Psoas muscle (tissue), 8 donors: ENCODE measurements around the gene EEF1E1. TPM values are rescaled to one million over a fixed set of nuclear protein-coding genes. Genes with fewer than 3 reads are reported as not detected.

Experiments
- ATAC-seq, 4 donors: fragments of 200-7000 bp; cut with Tn5 transposase; one replicate each; pipeline ENCODE4 v1.9.1; 2020; ENCODE audit warnings: moderate library complexity in 3 of 4, mild to moderate bottlenecking in 2 of 4
- DNase-seq, 2 donors: peaks; one replicate each; pipeline ENCODE4 v3.0.0-alpha.2; 2020
- H3K27ac ChIP-seq: fragments of 200-600 bp; one replicate; pipeline ENCODE4 v1.8.0; 2022
- H3K27me3 ChIP-seq, 3 donors: fragments of 200-600 bp in 1 of 3; one replicate each; pipeline versions ENCODE4 v1.6.1 to v1.8.0; 2013 to 2022; ENCODE audit warnings: low read length in 2 of 3, mild to moderate bottlenecking in 2 of 3, moderate library complexity in 1 of 3; ENCODE audit not compliant: insufficient read depth in 3 of 3
- H3K36me3 ChIP-seq, 2 donors: fragments of 200-600 bp in 1 of 2; one replicate each; pipeline versions ENCODE4 v1.6.1 to v1.8.0; 2013 to 2022; ENCODE audit warnings: low read depth in 1 of 2, mild to moderate bottlenecking in 1 of 2, moderate library complexity in 1 of 2; ENCODE audit not compliant: insufficient read depth in 1 of 2
- H3K4me1 ChIP-seq: fragments of 200-600 bp; one replicate; pipeline ENCODE4 v1.8.0; 2022
- H3K4me3 ChIP-seq: fragments of 200-600 bp; one replicate; pipeline ENCODE4 v1.8.0; 2022; ENCODE audit warnings: mild to moderate bottlenecking
- H3K9me3 ChIP-seq: fragments of 200-600 bp; one replicate; pipeline ENCODE4 v1.8.0; 2022
- WGBS, 3 donors: extraction: QIAGEN DNeasy Blood & Tissue Kit; methylation state at CpG; one replicate each; pipeline versions ENCODE4 v1.1.6 to v1.1.7; 2013; 5-methylcytosine and 5-hydroxymethylcytosine counted together
- intact Hi-C, 2 donors: fragments of 100-400 bp; cut with DNase I; formaldehyde crosslinking; loops; one replicate each; pipeline versions ENCODE4 v1.11.0 to v1.14.2; 2022
- polyA plus RNA-seq, 3 donors: library from polyadenylated mRNA; stranded (reverse); fragments of 200-250 nt; gene quantifications; one replicate each; pipeline ENCODE4 v1.2.3, GENCODE V29; 2013
- total RNA-seq, 4 donors: library from RNA; stranded (reverse); fragmentation: NEBNext Ultra II Directional in 2 of 4; extraction: Animal tissue kit (Norgen Biotek cat#: 25700) in 2 of 4; gene quantifications; one replicate each; pipeline versions ENCODE4 v1.2.1 to v1.2.4, GENCODE V29; 2021 to 2023
- TF ChIP-seq, protein P1 (sequence below): fragments of 200-600 bp; IDR thresholded peaks from one replicate; pipeline ENCODE4 v1.8.0; 2022; ENCODE audit warnings: antibody characterized with exemption
- donor health status: healthy with polysubstance abuse.
- donor health status: DM: no; HTN: no; CAD: no; lungs with moderate emphysema.
- donor health status: Bipolar disorder and iron deficiency.
- donor health status: healthy.
- donor health status: DM: yes; HTN: yes; CAD: no.
- donor health status: DM: no; HTN: no; CAD: no.
- donor health status: DM: no; HTN: no; CAD: no.
- donor health status: DM: yes; HTN: yes; CAD: no.

Gene EEF1E1
- total and polyA plus RNA-seq, 7 donors, result 12.8 to 24.6 (median 14.0) TPM

DNA sequence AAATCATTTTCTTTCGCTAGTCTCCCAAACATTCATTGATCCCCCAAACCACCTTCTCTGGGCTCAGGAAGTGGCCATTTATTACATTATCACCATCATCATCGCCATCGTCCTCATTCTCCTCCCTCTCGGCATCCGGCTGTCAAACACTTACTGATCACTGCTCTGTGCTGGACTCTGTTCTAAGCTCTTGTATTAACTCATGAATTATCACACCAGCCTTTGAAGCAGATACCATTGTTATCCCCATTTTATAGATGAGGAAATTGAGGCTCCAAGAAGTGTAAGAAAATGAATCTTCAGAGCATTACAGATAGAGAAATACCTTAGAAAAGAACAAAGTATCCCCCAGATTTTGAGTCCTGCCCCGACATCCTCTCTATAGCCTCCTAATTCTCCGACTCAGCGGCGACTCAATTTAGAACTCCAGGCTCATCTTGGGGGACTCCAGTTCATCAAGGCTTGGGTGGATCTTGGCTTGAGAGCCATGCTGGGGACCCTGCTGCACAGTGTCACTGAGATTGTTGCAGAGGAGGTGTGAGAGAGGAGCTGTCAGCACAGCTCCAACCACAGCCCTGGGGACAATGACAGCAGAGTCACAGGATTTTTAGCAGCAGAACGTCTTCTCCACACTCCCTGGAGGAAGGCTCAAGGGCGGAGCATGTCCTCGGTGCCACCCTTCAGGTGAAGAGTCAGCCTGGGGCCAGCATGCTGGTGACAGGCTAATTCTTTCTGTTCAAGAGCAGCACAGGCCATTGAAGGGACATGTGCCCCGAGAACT is 6.6 kb upstream of the EEF1E1 start:
- intact Hi-C loops, result loop anchor here in 1 of 2 donors (10.0 kb wide), 1 partner anchor 326 kb away; the partner anchor contains the start of gene SLC35B3
- DNase-seq (no peak), ATAC-seq (no peak)
- H3K27me3 ChIP-seq, result peaks cover 0 to 33% (median 2%) of the 10 kb centered on the region in 3 donors
- 71 to 79% (median 77%) methylated on average over 13 of the region's 13 CpGs for WGBS, 3 donors
- TF ChIP-seq, protein P1, sequence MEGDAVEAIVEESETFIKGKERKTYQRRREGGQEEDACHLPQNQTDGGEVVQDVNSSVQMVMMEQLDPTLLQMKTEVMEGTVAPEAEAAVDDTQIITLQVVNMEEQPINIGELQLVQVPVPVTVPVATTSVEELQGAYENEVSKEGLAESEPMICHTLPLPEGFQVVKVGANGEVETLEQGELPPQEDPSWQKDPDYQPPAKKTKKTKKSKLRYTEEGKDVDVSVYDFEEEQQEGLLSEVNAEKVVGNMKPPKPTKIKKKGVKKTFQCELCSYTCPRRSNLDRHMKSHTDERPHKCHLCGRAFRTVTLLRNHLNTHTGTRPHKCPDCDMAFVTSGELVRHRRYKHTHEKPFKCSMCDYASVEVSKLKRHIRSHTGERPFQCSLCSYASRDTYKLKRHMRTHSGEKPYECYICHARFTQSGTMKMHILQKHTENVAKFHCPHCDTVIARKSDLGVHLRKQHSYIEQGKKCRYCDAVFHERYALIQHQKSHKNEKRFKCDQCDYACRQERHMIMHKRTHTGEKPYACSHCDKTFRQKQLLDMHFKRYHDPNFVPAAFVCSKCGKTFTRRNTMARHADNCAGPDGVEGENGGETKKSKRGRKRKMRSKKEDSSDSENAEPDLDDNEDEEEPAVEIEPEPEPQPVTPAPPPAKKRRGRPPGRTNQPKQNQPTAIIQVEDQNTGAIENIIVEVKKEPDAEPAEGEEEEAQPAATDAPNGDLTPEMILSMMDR, result no peak
- H3K9me3 ChIP-seq, result no peaks in the 10 kb centered on the region
- no peak overlapping the region for H3K4me3 ChIP-seq
- no peaks in the 10 kb centered on the region for H3K36me3 ChIP-seq
- no peak overlapping the region for H3K27ac ChIP-seq
- H3K4me1 ChIP-seq, result no peaks in the 10 kb centered on the region

DNA sequence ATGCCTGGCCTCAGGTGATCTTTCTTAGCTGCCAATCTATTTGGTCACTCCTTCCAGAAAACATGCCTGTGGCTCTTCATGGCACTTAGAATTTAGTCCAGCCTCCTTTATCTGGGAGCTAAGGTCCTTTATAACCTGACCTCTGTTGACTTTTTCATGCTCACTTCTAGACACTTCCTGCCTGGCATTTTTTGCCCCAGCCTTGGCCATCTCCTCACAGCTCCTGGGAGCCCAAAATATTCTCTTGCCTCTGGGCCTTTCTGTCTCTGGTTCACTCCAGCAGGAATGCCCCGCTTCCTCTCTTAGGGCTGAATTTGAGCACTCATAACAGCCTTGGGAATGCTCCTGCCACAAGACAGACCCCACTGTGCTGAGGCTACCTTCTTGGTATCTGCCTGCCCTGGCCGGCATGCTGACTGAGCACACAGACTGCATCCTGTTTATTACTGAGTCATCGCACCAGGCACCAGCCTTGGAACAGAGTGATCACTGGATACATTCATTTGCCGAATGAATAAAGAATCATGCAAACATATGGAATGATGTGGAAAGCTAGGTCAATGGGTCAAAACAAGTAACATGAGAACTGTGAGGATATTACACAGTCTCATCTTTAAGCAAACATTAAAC is 5.8 kb upstream of the EEF1E1 start:
- Histone ChIP-seq H3K9me3 (no peaks in the 10 kb centered on the region), H3K36me3 (no peaks in the 10 kb centered on the region), H3K4me1 (no peaks in the 10 kb centered on the region), H3K27me3 (peaks cover 0 to 33% (median 2%) of the 10 kb centered on the region in 3 donors), H3K27ac (no peak overlapping the region), H3K4me3 (no peak overlapping the region)
- ATAC-seq (no peak), DNase-seq (no peak)
- intact Hi-C loops, result loop anchor here in 1 of 2 donors (10.0 kb wide), 1 partner anchor 327 kb away; the partner anchor contains the start of gene SLC35B3
- TF ChIP-seq, protein P1, result no peak
- 75 to 79% (median 77%) methylated on average over 4 of the region's 4 CpGs for WGBS, 3 donors

DNA sequence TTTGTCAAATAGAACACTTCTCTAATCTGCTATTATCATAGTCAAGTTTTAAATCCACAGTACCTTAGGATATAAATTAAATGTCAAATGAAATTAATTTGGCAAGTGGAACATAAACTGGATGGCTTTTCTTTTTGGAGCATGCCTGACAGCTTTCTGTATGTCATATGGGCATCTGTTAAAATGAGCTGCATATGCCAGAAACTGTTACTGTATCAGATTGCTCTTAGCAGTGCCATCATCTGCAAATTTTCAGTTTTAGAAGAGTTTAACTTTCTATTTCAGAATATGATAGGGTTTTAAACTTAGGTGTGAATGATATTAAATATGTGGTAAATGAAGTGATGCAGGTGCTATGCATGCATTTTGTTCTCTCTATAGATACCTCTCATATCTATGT is 3.4 kb upstream of the EEF1E1 start:
- ATAC-seq (no peak), DNase-seq (no peak)
- intact Hi-C loops, result loop anchor here in 1 of 2 donors (10.0 kb wide), 1 partner anchor 329 kb away; the partner anchor contains the start of gene SLC35B3
- Histone ChIP-seq H3K27me3 (peaks cover 0 to 28% (median 2%) of the 10 kb centered on the region in 3 donors), H3K4me3 (no peak overlapping the region), H3K27ac (no peak overlapping the region), H3K4me1 (no peaks in the 10 kb centered on the region), H3K9me3 (no peaks in the 10 kb centered on the region), H3K36me3 (no peaks in the 10 kb centered on the region)
- TF ChIP-seq, protein P1, result no peak

DNA sequence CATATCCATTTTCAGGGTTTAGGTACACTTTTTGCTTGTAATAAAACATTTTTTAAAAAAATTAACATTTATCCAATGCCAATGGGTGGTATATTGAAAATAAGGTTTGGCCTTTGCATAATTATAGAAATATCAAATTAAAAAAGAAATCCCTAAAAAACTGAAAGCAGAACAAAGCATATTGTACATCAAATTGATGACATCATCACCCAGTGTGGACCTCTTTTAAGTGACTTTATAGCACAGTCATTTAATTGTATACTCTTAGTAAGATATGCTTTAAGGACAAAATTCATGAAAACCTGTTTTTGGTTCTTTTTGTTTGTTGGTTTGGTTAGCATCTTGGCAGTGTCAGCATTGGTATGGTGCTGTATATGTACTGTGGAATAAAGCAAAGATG is 1.4 kb upstream of the EEF1E1 start:
- H3K36me3 ChIP-seq, result no peaks in the 10 kb centered on the region
- H3K4me1 ChIP-seq, result no peaks in the 10 kb centered on the region
- peaks cover 0 to 21% (median 2%) of the 10 kb centered on the region in 3 donors for H3K27me3 ChIP-seq
- H3K27ac ChIP-seq, result no peak overlapping the region
- H3K9me3 ChIP-seq, result no peaks in the 10 kb centered on the region
- ATAC-seq (no peak), DNase-seq (no peak)
- intact Hi-C loops, result loop anchor here in 1 of 2 donors (5.0 to 10.0 kb wide), 2 partner anchors 36 to 331 kb away; partner anchors contain the start of gene SLC35B3
- no peak overlapping the region for H3K4me3 ChIP-seq
- TF ChIP-seq, protein P1, result no peak
